OCI-LY3 (cell line): Measurements from ENCODE around the gene CIP2A.

Experiments
- H2AFZ ChIP-seq: fragments of 200-600, 300-600 bp; shearing (Covaris generic); 2 replicates; pipeline ENCODE4 v1.6.0; 2014; ENCODE audit warnings: antibody characterized with exemption, low read depth, low read length
- H3K27ac ChIP-seq: fragments of 200-600, 300-600 bp; sonication (generic); 2 replicates; pipeline ENCODE4 v1.5.1; 2014; ENCODE audit warnings: mild to moderate bottlenecking, low read length, moderate library complexity, mixed read lengths
- H3K27me3 ChIP-seq: fragments of 200-600, 300-600 bp; sonication (generic); 2 replicates; pipeline ENCODE4 v1.6.1; 2014; ENCODE audit warnings: low read depth, low read length, mixed read lengths
- H3K36me3 ChIP-seq: fragments of 200-600, 300-600 bp; sonication (generic); replicated peaks from 2 replicates; pipeline ENCODE3; 2014; ENCODE audit warnings: low read depth, low read length, mixed read lengths
- H3K4me1 ChIP-seq: fragments of 300-600, 200-600 bp; sonication (generic); 2 replicates; pipeline ENCODE4 v1.6.1; 2014; ENCODE audit warnings: low read length, mixed read lengths
- H3K4me2 ChIP-seq: fragments of 200-600, 300-600 bp; sonication (generic); 2 replicates; pipeline ENCODE4 v1.6.1; 2014; ENCODE audit warnings: low read length, mixed read lengths
- H3K4me3 ChIP-seq: fragments of 300-600, 200-600 bp; sonication (generic); 2 replicates; pipeline ENCODE4 v1.5.1; 2014; ENCODE audit warnings: antibody characterized with exemption, mild to moderate bottlenecking, low read length, moderate library complexity
- H3K79me2 ChIP-seq: fragments of 300-600, 200-600 bp; shearing (Covaris generic); 2 replicates; pipeline ENCODE4 v1.6.1; 2014; ENCODE audit warnings: mild to moderate bottlenecking, low read length, mixed read lengths
- H3K9ac ChIP-seq: fragments of 300-600, 200-600 bp; shearing (Covaris generic); 2 replicates; pipeline ENCODE4 v1.6.0; 2014; ENCODE audit warnings: mild to moderate bottlenecking, low read length, moderate library complexity
- H3K9me3 ChIP-seq: fragments of 200-600, 300-600 bp; shearing (Covaris generic); 2 replicates; pipeline ENCODE4 v1.6.1; 2014; ENCODE audit warnings: low read length, mixed read lengths; ENCODE audit not compliant: insufficient read depth
- H4K20me1 ChIP-seq: fragments of 200-600, 300-600 bp; sonication (generic); 2 replicates; pipeline ENCODE4 v1.6.1; 2016; ENCODE audit warnings: low read length, mixed read lengths; ENCODE audit not compliant: insufficient read depth
- CTCF ChIP-seq: fragments of 200-600, 300-600 bp; sonication (generic); IDR thresholded peaks from 2 replicates; pipeline ENCODE4 v1.5.1; 2014; ENCODE audit warnings: antibody characterized with exemption, low read length, low read depth
- EZH2phosphoT487 ChIP-seq: fragments of 200-600 bp; shearing (Covaris generic); IDR thresholded peaks from 2 replicates; pipeline ENCODE4 v1.6.1; 2018; ENCODE audit warnings: antibody characterized with exemption, mixed run types, low read depth

The CIP2A gene

GRCh38 chr3:108513961-108514360 is 75.3 kb downstream of the CIP2A start:
- Histone ChIP-seq H3K9me3 (no peaks in the 10 kb centered on the region), H3K36me3 (no peaks in the 10 kb centered on the region), H3K27ac (no peak overlapping the region), H4K20me1 (no peaks in the 10 kb centered on the region), H3K27me3 (no peaks in the 10 kb centered on the region), H3K79me2 (no peaks in the 10 kb centered on the region), H3K4me1 (no peaks in the 10 kb centered on the region), H3K9ac (no peak overlapping the region), H3K4me3 (no peak overlapping the region), H3K4me2 (no peak overlapping the region), H2AFZ (no peak overlapping the region)
- no peak for TF ChIP-seq EZH2phosphoT487

DNA sequence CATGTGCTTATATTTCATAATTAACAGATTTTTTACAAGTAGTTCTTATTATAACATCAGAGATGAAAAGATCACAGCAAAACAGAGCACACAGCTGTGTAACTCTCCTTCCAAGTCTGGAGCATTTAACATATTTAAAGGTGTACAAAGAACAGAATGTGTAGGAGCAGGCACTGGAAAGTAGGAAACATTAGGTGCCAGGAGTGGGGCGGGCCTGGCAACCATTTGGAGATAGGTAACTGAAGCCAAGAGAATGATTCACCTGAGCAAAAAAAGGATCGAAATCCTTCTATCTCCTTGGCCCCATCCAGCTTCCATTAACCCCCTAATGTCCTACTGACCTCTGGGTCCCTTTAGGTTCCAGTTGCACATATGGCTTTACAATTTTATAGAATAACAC is 76.6 kb downstream of the CIP2A start:
- no peaks in the 10 kb centered on the region for H4K20me1 ChIP-seq
- H3K4me1 ChIP-seq = no peaks in the 10 kb centered on the region
- H3K9me3 ChIP-seq = no peaks in the 10 kb centered on the region
- H3K27me3 ChIP-seq = no peaks in the 10 kb centered on the region
- H3K9ac ChIP-seq = no peak overlapping the region
- H3K36me3 ChIP-seq = no peaks in the 10 kb centered on the region
- H3K79me2 ChIP-seq = no peaks in the 10 kb centered on the region
- no peak overlapping the region for H3K27ac ChIP-seq
- TF ChIP-seq CTCF (no peak), EZH2phosphoT487 (no peak)
- H2AFZ ChIP-seq = no peak overlapping the region
- H3K4me2 ChIP-seq = no peak overlapping the region
- H3K4me3 ChIP-seq = no peak overlapping the region

- no peaks in the 10 kb centered on the region for H3K36me3 ChIP-seq
- H3K4me3 ChIP-seq = no peak overlapping the region
- H3K4me1 ChIP-seq = no peaks in the 10 kb centered on the region
- no peaks in the 10 kb centered on the region for H3K9me3 ChIP-seq
- no peaks in the 10 kb centered on the region for H3K79me2 ChIP-seq
- H4K20me1 ChIP-seq = no peaks in the 10 kb centered on the region
- H3K27ac ChIP-seq = no peak overlapping the region
- H3K27me3 ChIP-seq = no peaks in the 10 kb centered on the region
- no peak overlapping the region for H3K9ac ChIP-seq
- no peak overlapping the region for H3K4me2 ChIP-seq
- TF ChIP-seq CTCF = no peak
- no peak for TF ChIP-seq EZH2phosphoT487
- H2AFZ ChIP-seq = no peak overlapping the region
Measured at GRCh38 chr3:108511490-108511889, 77.7 kb downstream of the CIP2A start.

DNA sequence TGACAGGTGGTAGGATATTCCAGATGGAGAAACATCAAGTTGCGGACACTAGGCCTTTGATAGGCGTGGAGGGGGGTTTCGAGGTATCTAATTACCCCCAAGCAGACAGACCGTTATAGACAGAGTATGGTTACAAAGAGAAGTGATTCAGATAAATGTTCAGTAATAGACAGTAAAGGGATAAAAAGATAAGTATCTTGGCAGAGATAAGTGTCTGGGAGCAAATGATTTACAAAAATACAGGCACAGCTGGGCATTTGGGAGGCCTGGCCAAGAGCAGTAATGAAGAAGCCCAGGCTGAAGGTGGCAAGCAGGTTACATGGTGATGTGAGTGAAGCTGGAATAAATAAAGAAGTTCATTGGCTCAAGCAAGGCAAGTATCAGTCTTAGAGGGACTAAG is 78.2 kb downstream of the CIP2A start:
- Histone ChIP-seq H3K4me3 (no peak overlapping the region), H3K4me1 (no peaks in the 10 kb centered on the region), H3K27me3 (no peaks in the 10 kb centered on the region), H3K27ac (no peak overlapping the region), H4K20me1 (no peaks in the 10 kb centered on the region), H2AFZ (no peak overlapping the region), H3K4me2 (no peak overlapping the region), H3K9ac (no peak overlapping the region), H3K79me2 (no peaks in the 10 kb centered on the region), H3K36me3 (no peaks in the 10 kb centered on the region), H3K9me3 (no peaks in the 10 kb centered on the region)
- TF ChIP-seq CTCF = no peak
- TF ChIP-seq EZH2phosphoT487 = no peak

GRCh38 chr3:108510496-108510895 is 78.7 kb downstream of the CIP2A start, which contains the start of gene MYH15:
Gene MYH15, minus strand, starts transcription at chr3:108510596. Its CDS starts 66 bp downstream, at chr3:108510530.
- TF ChIP-seq CTCF (no peak), EZH2phosphoT487 (no peak)

More at GRCh38 chr3:108510496-108510895, 78.7 kb downstream of the CIP2A start, which contains the start of gene MYH15:
- Histone ChIP-seq H3K9ac (no peak within 1 kb of the TSS), H3K79me2 (no peaks in the 10 kb centered on the region), H3K4me2 (no peak within 1 kb of the TSS), H3K27me3 (no peaks in the 10 kb centered on the region), H3K4me1 (no peaks in the 10 kb centered on the region), H2AFZ (no peak within 1 kb of the TSS), H3K36me3 (no peaks in the 10 kb centered on the region), H4K20me1 (no peaks in the 10 kb centered on the region), H3K9me3 (no peaks in the 10 kb centered on the region), H3K4me3 (no peak within 1 kb of the TSS), H3K27ac (no peak within 1 kb of the TSS)
